WTC11 (cell line): ENCODE measurements around the gene LENG9. TPM values are rescaled to one million over a fixed set of nuclear protein-coding genes. Genes with fewer than 3 reads are reported as not detected.
"Not testable (repeated sequence)": the region's sequence is repeated elsewhere in the genome, so short reads cannot be mapped to it uniquely, and the experiment has no call there.

Source experiments
- ATAC-seq: fragments of 200-7000 bp; cut with Tn5 transposase; 2 replicates; pipeline ENCODE4 v1.10.0; 2021; ENCODE audit warnings: mild to moderate bottlenecking, moderate library complexity
- CTCF ChIA-PET: fragments of 300-600 bp; sonication (Branson Sonifier 250); formaldehyde crosslinking; loops from one replicate; lab custom pipeline; 2021; ENCODE audit warnings: antibody characterized with exemption; lab: Charles Lee
- POLR2A ChIA-PET: fragments of 350-600 bp; sonication (Branson Sonifier 250); formaldehyde crosslinking; loops from one replicate; lab custom pipeline; 2021; ENCODE audit warnings: antibody characterized with exemption; lab: Charles Lee
- DNase-seq: peaks from one replicate; pipeline ENCODE4 v3.0.0; 2021; ENCODE audit warnings: low spot score
- H3K27ac Mint-ChIP-seq: 2 replicates; pipeline ENCODE4 v1.8.0; 2021; ENCODE audit warnings: mixed read lengths
- H3K27me3 Mint-ChIP-seq: 2 replicates; pipeline ENCODE4 v1.8.0; 2021; ENCODE audit warnings: low read depth, mild to moderate bottlenecking, moderate library complexity, mixed read lengths
- H3K36me3 Mint-ChIP-seq: 2 replicates; pipeline ENCODE4 v1.8.0; 2021; ENCODE audit warnings: mixed read lengths
- H3K4me1 Mint-ChIP-seq: 2 replicates; pipeline ENCODE4 v1.8.0; 2022; ENCODE audit warnings: mixed read lengths
- H3K4me3 Mint-ChIP-seq: 2 replicates; pipeline ENCODE4 v1.8.0; 2021; ENCODE audit warnings: mild to moderate bottlenecking, moderate library complexity, mixed read lengths
- H3K9me3 Mint-ChIP-seq: 2 replicates; pipeline ENCODE4 v1.8.0; 2021; ENCODE audit warnings: mixed read lengths
- ATF1 ChIP-seq: sonication (generic); formaldehyde crosslinking; IDR thresholded peaks from 2 replicates; pipeline ENCODE4 v1.8.1; 2023; ENCODE audit warnings: mild to moderate bottlenecking, moderate library complexity, missing genetic modification reagents
- ELF4 ChIP-seq: sonication (generic); formaldehyde crosslinking; IDR thresholded peaks from 2 replicates; pipeline ENCODE4 v1.8.1; 2022; ENCODE audit warnings: low read depth, mild to moderate bottlenecking, moderate library complexity, missing genetic modification reagents
- EMX1 ChIP-seq: fragments of 250-450 bp; sonication (Bioruptor Pico); IDR thresholded peaks from 2 replicates; pipeline ENCODE4 v1.8.0; 2021; ENCODE audit warnings: mild to moderate bottlenecking
- MAX ChIP-seq: sonication (generic); formaldehyde crosslinking; IDR thresholded peaks from 2 replicates; pipeline ENCODE4 v1.8.0; 2022; ENCODE audit warnings: mild to moderate bottlenecking, missing genetic modification reagents
- NFE2L1 ChIP-seq: sonication (generic); formaldehyde crosslinking; IDR thresholded peaks from 2 replicates; pipeline ENCODE4 v1.8.1; 2023; ENCODE audit warnings: missing genetic modification reagents
- SMAD3 ChIP-seq: sonication (generic); formaldehyde crosslinking; IDR thresholded peaks from 2 replicates; pipeline ENCODE4 v1.8.0; 2022; ENCODE audit warnings: missing genetic modification reagents, mild to moderate bottlenecking, borderline replicate concordance
- SOX15 ChIP-seq: fragments of 250-450 bp; sonication (Bioruptor Pico); IDR thresholded peaks from 2 replicates; pipeline ENCODE4 v1.9.0; 2021; ENCODE audit warnings: mild to moderate bottlenecking
- TEAD1 ChIP-seq: sonication (generic); formaldehyde crosslinking; IDR thresholded peaks from 2 replicates; pipeline ENCODE4 v1.8.0; 2022; ENCODE audit warnings: mild to moderate bottlenecking, missing genetic modification reagents
- ZNF121 ChIP-seq: sonication (generic); formaldehyde crosslinking; IDR thresholded peaks from 2 replicates; pipeline ENCODE4 v1.8.0; 2023; ENCODE audit warnings: missing genetic modification reagents
- ZNF425 ChIP-seq: fragments of 250-450 bp; sonication (Bioruptor Pico); conservative IDR thresholded peaks from 2 replicates; pipeline ENCODE4 v1.9.0; 2021; ENCODE audit warnings: mild to moderate bottlenecking
- ZNF532 ChIP-seq: fragments of 250-450 bp; sonication (Bioruptor Pico); IDR thresholded peaks from 2 replicates; pipeline ENCODE4 v1.9.0; 2021; ENCODE audit warnings: mild to moderate bottlenecking, borderline replicate concordance
- total RNA-seq: library from RNA; stranded (reverse); gene quantifications from 3 replicates; pipeline ENCODE4 v1.2.3, GENCODE V29; 2021
- TF ChIP-seq, protein P1 (sequence below): sonication (generic); formaldehyde crosslinking; conservative IDR thresholded peaks from 2 replicates; pipeline ENCODE4 v1.8.1; 2023; ENCODE audit warnings: mild to moderate bottlenecking, low read depth, missing genetic modification reagents, moderate library complexity
- TF ChIP-seq, protein P2 (sequence below): sonication (generic); formaldehyde crosslinking; IDR thresholded peaks from 2 replicates; pipeline ENCODE4 v1.8.0; 2022; ENCODE audit warnings: missing genetic modification reagents

Gene LENG9
- total RNA-seq, 1 experiment from 2014 or later, result 6.1 TPM

DNA sequence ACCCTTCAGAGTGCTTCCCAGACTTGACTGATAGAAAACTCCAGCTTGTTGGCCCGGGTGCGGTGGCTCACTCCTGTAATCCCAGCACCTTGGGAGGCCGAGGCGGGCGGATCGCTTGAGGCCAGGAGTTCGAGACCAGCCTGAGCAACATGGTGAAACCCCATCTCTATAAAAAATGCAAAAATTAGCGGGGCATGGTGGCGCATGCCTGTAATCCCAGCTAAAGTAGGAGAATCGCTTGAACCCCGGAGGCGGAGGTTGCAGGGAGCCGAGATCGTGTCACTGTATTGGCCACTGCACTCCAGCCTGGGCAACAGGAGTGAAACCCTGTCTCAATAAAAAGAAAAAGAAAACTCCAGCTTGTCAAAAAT lies 2.5 kb upstream of the LENG9 start:
- DNase-seq, CTCF ChIA-PET, H3K9me3 Mint-ChIP-seq, H3K27ac Mint-ChIP-seq, POLR2A ChIA-PET, H3K36me3 Mint-ChIP-seq, ATAC-seq: not testable (repeated sequence)
- Mint-ChIP-seq H3K4me3 (peak overlapping the region; percentile 62), H3K27me3 (peaks cover 50% of the 10 kb centered on the region), H3K4me1 (peaks cover 24% of the 10 kb centered on the region)

DNA sequence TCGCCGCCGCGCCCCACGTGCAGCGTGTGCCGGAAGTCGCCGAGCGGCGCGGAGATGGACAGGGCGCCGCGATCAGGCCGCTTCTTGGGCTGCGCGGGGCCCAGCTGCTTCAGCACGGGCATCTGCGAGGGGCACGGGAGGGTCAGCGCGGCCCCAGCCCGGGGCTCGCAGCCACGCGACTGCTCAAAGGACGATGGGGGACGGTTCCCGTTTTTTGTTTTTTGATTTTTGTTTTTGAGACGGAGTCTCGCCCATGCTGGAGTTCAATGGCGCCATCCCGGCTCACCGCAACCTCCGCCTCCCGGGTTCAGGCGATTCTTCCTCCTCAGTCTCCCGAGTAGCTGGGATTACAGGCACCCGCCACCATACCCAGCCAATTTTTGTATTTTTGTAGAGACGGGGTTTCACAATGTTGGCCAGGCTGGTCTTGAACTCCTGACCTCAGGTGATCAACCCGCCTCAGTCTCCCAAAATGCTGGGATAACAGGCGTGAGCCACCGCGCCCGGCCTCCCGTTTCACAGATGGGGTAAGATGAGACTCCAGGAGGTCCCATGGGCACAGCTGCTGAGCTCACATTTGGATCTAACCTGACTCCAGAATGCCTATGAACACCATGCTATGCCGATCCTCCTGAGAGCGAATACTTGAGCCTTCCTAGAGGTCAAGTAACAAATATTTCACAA lies 2.0 kb upstream of the LENG9 start:
- ATAC-seq (no peak), DNase-seq (no peak)
- Mint-ChIP-seq H3K27ac (no peak overlapping the region), H3K27me3 (peaks cover 45% of the 10 kb centered on the region), H3K9me3 (no peaks in the 10 kb centered on the region), H3K4me3 (peak overlapping the region; percentile 62), H3K36me3 (peaks cover 3% of the 10 kb centered on the region; the same call in 1 of the 2 replicates), H3K4me1 (peaks cover 21% of the 10 kb centered on the region)
- CTCF ChIA-PET, result interaction anchor here (0.6 kb wide), 2 partner anchors 7 to 83 kb away, joined by 4 read pairs; partner anchors contain the start of gene CDC42EP5
- peak; percentile 6; the same call in 1 of the 2 replicates for TF ChIP-seq MAX (CRISPR knock-in tag)
- no peak for TF ChIP-seq ELF4 (CRISPR knock-in tag)
- TF ChIP-seq ATF1 (CRISPR knock-in tag), result no peak
- POLR2A ChIA-PET, result no interaction called here

DNA sequence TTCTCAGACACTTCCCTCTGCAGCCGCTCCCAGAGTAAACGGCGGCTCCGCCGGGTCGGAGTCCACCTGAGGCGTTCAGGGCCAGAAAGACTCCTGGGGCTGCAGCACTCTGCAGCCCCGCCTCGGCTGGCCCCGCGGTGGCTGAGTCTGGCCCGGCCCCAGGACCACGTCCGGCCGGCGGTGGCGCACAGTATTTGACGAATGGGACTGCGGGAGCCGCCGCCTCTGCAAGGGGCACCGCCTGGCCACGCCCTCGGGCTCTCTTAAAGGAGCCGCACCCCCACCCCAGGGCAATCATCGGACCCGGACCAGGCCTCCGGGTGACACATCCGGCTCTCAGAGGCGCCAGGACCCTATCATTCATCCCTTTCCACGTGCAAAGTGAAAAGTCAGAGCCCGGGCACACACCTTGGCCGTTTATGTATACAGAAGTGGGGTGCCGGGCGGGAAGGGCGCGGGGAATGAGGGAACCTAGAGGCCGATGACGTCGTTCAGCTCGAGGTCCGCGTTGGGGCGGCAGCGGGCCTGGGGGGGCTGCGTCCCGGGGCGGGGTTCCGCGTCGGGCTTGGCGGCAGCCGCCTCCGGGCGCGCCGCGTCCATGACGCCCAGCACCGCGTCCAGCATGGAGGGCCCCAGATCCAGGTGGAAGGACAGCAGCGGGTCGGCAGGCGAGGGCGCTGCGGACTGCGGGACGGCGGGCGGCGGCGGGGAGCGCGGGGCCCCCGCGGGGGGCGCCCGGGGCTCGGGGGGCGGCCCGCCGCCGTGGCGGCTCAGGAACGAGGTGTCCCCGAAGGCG lies 1.2 kb upstream of the LENG9 start:
- H3K27ac Mint-ChIP-seq, result peak overlapping the region; percentile 99
- peaks cover 38% of the 10 kb centered on the region for H3K27me3 Mint-ChIP-seq
- peak overlapping the region; percentile 78 for H3K4me3 Mint-ChIP-seq
- H3K36me3 Mint-ChIP-seq, result peaks cover 3% of the 10 kb centered on the region
- ATAC-seq (peak; percentile 60), DNase-seq (peak; percentile 95)
- CTCF ChIA-PET, result interaction anchor here (0.6 kb wide), 1 partner anchor 8 kb away, joined by 4 read pairs; the partner anchor contains the start of gene CDC42EP5
- POLR2A ChIA-PET, result no interaction called here
- H3K4me1 Mint-ChIP-seq, result peaks cover 13% of the 10 kb centered on the region
- H3K9me3 Mint-ChIP-seq, result no peaks in the 10 kb centered on the region
- TF ChIP-seq ZNF532 (no peak), SMAD3 (CRISPR knock-in tag) (no peak), NFE2L1 (CRISPR knock-in tag) (0 out of 2 replicates have a peak, but pooled peaks have one; percentile 24), TEAD1 (CRISPR knock-in tag) (0 out of 2 replicates have a peak, but pooled peaks have one; percentile 19), ZNF121 (CRISPR knock-in tag) (no peak), SOX15 (no peak), EMX1 (CRISPR knock-in tag) (no peak), ZNF425 (CRISPR knock-in tag) (no peak), MAX (CRISPR knock-in tag) (peak; percentile 76)
- TF ChIP-seq, protein P1, sequence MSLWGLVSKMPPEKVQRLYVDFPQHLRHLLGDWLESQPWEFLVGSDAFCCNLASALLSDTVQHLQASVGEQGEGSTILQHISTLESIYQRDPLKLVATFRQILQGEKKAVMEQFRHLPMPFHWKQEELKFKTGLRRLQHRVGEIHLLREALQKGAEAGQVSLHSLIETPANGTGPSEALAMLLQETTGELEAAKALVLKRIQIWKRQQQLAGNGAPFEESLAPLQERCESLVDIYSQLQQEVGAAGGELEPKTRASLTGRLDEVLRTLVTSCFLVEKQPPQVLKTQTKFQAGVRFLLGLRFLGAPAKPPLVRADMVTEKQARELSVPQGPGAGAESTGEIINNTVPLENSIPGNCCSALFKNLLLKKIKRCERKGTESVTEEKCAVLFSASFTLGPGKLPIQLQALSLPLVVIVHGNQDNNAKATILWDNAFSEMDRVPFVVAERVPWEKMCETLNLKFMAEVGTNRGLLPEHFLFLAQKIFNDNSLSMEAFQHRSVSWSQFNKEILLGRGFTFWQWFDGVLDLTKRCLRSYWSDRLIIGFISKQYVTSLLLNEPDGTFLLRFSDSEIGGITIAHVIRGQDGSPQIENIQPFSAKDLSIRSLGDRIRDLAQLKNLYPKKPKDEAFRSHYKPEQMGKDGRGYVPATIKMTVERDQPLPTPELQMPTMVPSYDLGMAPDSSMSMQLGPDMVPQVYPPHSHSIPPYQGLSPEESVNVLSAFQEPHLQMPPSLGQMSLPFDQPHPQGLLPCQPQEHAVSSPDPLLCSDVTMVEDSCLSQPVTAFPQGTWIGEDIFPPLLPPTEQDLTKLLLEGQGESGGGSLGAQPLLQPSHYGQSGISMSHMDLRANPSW, result no peak
- TF ChIP-seq, protein P2, sequence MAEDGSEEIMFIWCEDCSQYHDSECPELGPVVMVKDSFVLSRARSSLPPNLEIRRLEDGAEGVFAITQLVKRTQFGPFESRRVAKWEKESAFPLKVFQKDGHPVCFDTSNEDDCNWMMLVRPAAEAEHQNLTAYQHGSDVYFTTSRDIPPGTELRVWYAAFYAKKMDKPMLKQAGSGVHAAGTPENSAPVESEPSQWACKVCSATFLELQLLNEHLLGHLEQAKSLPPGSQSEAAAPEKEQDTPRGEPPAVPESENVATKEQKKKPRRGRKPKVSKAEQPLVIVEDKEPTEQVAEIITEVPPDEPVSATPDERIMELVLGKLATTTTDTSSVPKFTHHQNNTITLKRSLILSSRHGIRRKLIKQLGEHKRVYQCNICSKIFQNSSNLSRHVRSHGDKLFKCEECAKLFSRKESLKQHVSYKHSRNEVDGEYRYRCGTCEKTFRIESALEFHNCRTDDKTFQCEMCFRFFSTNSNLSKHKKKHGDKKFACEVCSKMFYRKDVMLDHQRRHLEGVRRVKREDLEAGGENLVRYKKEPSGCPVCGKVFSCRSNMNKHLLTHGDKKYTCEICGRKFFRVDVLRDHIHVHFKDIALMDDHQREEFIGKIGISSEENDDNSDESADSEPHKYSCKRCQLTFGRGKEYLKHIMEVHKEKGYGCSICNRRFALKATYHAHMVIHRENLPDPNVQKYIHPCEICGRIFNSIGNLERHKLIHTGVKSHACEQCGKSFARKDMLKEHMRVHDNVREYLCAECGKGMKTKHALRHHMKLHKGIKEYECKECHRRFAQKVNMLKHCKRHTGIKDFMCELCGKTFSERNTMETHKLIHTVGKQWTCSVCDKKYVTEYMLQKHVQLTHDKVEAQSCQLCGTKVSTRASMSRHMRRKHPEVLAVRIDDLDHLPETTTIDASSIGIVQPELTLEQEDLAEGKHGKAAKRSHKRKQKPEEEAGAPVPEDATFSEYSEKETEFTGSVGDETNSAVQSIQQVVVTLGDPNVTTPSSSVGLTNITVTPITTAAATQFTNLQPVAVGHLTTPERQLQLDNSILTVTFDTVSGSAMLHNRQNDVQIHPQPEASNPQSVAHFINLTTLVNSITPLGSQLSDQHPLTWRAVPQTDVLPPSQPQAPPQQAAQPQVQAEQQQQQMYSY, result no peak
